ENCODE data around the gene JAG2. TPM values are rescaled to one million over a fixed set of nuclear protein-coding genes. Genes with fewer than 3 reads are reported as not detected.

The JAG2 gene
- total RNA-seq, 1 donor from 2014 or later = 0.44 TPM

- Mint-ChIP-seq H3K9me3 (peaks cover 5% of the 10 kb centered on the region), H3K4me1 (peaks cover 2% of the 10 kb centered on the region), H3K27ac (no peak overlapping the region), H3K36me3 (ENCODE audit: low read depth) (no peaks in the 10 kb centered on the region), H3K4me3 (no peak overlapping the region), H3K27me3 (peaks cover 31% of the 10 kb centered on the region)
- ChIA-PET POLR2A (no interaction called here), CTCF (no interaction called here)
- ATAC-seq (ENCODE audit: low read depth) (no peak), DNase-seq (no peak)
- intact Hi-C loops (cut with micrococcal nuclease) = no loop called here
- no peak for TF ChIP-seq CTCF (IDR thresholded peaks at IDR 0.05)
Observed at GRCh38 chr14:105107351-105107750, 61.2 kb downstream of the JAG2 start.

- POLR2A ChIA-PET = no interaction called here
- Mint-ChIP-seq H3K4me1 (peaks cover 2% of the 10 kb centered on the region), H3K9me3 (peaks cover 5% of the 10 kb centered on the region), H3K27ac (no peak overlapping the region), H3K36me3 (ENCODE audit: low read depth) (no peaks in the 10 kb centered on the region), H3K4me3 (no peak overlapping the region), H3K27me3 (peaks cover 32% of the 10 kb centered on the region)
- ATAC-seq (ENCODE audit: low read depth) (no peak), DNase-seq (no peak)
- no peak for TF ChIP-seq CTCF (IDR thresholded peaks at IDR 0.05)
- intact Hi-C loops (cut with micrococcal nuclease) = no loop called here
- CTCF ChIA-PET = no interaction called here
Observed at GRCh38 chr14:105105158-105105557, 63.4 kb downstream of the JAG2 start.

GRCh38 chr14:105102893-105103292 lies 65.7 kb downstream of the JAG2 start:
- no peak for ATAC-seq (ENCODE audit: low read depth)
- POLR2A ChIA-PET = no interaction called here
- Mint-ChIP-seq H3K4me3 (no peak overlapping the region), H3K27me3 (peaks cover 35% of the 10 kb centered on the region), H3K27ac (no peak overlapping the region), H3K4me1 (peaks cover 2% of the 10 kb centered on the region), H3K36me3 (ENCODE audit: low read depth) (no peaks in the 10 kb centered on the region), H3K9me3 (peaks cover 6% of the 10 kb centered on the region)
- CTCF ChIA-PET = interaction anchor here (0.6 kb wide), 1 partner anchor 1333 kb away, joined by 3 read pairs; no protein-coding TSS in a partner anchor
- intact Hi-C loops (cut with micrococcal nuclease) = no loop called here
- no peak for TF ChIP-seq CTCF (IDR thresholded peaks at IDR 0.05)
- no peak for DNase-seq

GRCh38 chr14:105102361-105102870 lies 66.2 kb downstream of the JAG2 start:
- ATAC-seq (ENCODE audit: low read depth) (no peak), DNase-seq (no peak)
- CTCF ChIA-PET = interaction anchor here (0.6 kb wide), 1 partner anchor 1334 kb away, joined by 3 read pairs; no protein-coding TSS in a partner anchor
- peaks cover 6% of the 10 kb centered on the region for H3K9me3 Mint-ChIP-seq
- peaks cover 2% of the 10 kb centered on the region for H3K4me1 Mint-ChIP-seq
- no peaks in the 10 kb centered on the region for H3K36me3 Mint-ChIP-seq (ENCODE audit: low read depth)
- POLR2A ChIA-PET = no interaction called here
- H3K4me3 Mint-ChIP-seq = no peak overlapping the region
- peaks cover 35% of the 10 kb centered on the region for H3K27me3 Mint-ChIP-seq
- no peak overlapping the region for H3K27ac Mint-ChIP-seq
- intact Hi-C loops (cut with micrococcal nuclease) = no loop called here
- TF ChIP-seq CTCF (IDR thresholded peaks at IDR 0.05) = no peak

- no peaks in the 10 kb centered on the region for H3K36me3 Mint-ChIP-seq (ENCODE audit: low read depth)
- peaks cover 33% of the 10 kb centered on the region for H3K27me3 Mint-ChIP-seq
- no peak overlapping the region for H3K27ac Mint-ChIP-seq
- peaks cover 2% of the 10 kb centered on the region for H3K4me1 Mint-ChIP-seq
- peaks cover 6% of the 10 kb centered on the region for H3K9me3 Mint-ChIP-seq
- ChIA-PET POLR2A (no interaction called here), CTCF (no interaction called here)
- ATAC-seq (ENCODE audit: low read depth) = no peak
- intact Hi-C loops (cut with micrococcal nuclease) = no loop called here
- no peak overlapping the region for H3K4me3 Mint-ChIP-seq
- DNase-seq = no peak
- TF ChIP-seq CTCF (IDR thresholded peaks at IDR 0.05) = no peak
Observed at GRCh38 chr14:105100910-105101309, 67.7 kb downstream of the JAG2 start.

Data from activated B cell treated with CpG ODN at 0.5 μM for 24 hours (primary cell).